IPS-18a (cell line): ENCODE data around the gene OR10V1.

Experiments used
- H3K27ac ChIP-seq: one replicate; pipeline ENCODE4 v1.5.1; 2013; ENCODE audit warnings: low read length
- H3K27me3 ChIP-seq: one replicate; pipeline ENCODE4 v1.6.1; 2013; ENCODE audit warnings: mild to moderate bottlenecking, low read length; ENCODE audit not compliant: control insufficient read depth, insufficient read depth
- H3K36me3 ChIP-seq: one replicate; pipeline ENCODE4 v1.6.1; 2013; ENCODE audit warnings: low read depth, low read length; ENCODE audit not compliant: control insufficient read depth
- H3K4me1 ChIP-seq: one replicate; pipeline ENCODE4 v1.6.1; 2013; ENCODE audit warnings: low read depth, low read length; ENCODE audit not compliant: control insufficient read depth
- H3K4me3 ChIP-seq: one replicate; pipeline ENCODE4 v1.5.1; 2013; ENCODE audit warnings: low read length
- H3K9ac ChIP-seq: one replicate; pipeline ENCODE4 v1.6.1; 2013; ENCODE audit warnings: mild to moderate bottlenecking, low read length, moderate library complexity
- H3K9me3 ChIP-seq: one replicate; pipeline ENCODE4 v1.6.1; 2013; ENCODE audit warnings: low read depth, low read length; ENCODE audit not compliant: control insufficient read depth

The OR10V1 gene

DNA sequence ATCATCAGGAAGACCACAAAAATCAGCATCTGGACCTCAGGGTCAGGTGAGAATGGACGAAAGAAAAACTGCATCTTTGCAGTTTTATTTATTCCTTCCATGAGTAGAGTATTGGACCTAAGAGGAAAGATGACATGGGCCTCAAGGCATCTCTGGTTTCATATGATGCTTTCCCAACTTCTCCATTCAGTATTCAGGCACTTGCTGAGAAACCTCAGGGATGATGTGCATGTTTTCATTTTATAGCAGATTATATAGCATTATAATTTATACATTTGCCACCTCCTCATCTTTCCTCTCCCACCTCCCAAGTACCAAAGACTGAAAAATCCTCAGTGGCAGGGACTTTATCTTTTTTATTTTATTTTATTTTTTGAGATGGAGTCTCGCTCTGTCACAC is at the start of gene OR10V1:
Gene OR10V1, minus strand, starts transcription at position 101 of the 400 bp plus-strand sequence. Its CDS starts 0 bp downstream, at position 101.
- Histone ChIP-seq H3K9me3 (no peaks in the 10 kb centered on the region), H3K9ac (no peak within 1 kb of the TSS), H3K36me3 (no peaks in the 10 kb centered on the region), H3K4me3 (no peak within 1 kb of the TSS), H3K4me1 (no peaks in the 10 kb centered on the region), H3K27ac (no peak within 1 kb of the TSS), H3K27me3 (no peaks in the 10 kb centered on the region)

DNA sequence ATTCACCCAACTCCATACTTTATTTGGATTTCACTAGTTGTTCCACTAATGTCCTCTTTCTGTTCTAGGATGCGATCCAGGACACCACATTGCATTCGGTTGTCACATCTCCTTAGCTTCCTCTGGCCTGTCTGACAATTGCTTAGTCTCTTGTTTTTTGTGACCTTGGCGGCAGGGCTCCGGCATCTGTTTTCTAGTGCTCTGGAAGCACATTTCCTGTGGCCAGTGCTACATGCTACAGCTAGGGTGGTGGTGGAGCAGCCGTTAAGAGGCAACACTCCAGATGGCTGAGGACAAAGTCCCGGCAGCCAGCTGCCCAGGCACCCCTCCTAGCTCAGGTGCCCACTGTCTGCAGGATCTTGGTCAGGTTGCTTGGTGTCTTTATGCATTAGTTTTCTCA is 48.3 kb upstream of the OR10V1 start:
- H3K4me1 ChIP-seq: peaks cover 1% of the 10 kb centered on the region
- H3K9ac ChIP-seq: no peak overlapping the region
- H3K27me3 ChIP-seq: no peaks in the 10 kb centered on the region
- H3K4me3 ChIP-seq: no peak overlapping the region
- no peaks in the 10 kb centered on the region for H3K36me3 ChIP-seq
- H3K27ac ChIP-seq: no peak overlapping the region
- no peaks in the 10 kb centered on the region for H3K9me3 ChIP-seq

DNA sequence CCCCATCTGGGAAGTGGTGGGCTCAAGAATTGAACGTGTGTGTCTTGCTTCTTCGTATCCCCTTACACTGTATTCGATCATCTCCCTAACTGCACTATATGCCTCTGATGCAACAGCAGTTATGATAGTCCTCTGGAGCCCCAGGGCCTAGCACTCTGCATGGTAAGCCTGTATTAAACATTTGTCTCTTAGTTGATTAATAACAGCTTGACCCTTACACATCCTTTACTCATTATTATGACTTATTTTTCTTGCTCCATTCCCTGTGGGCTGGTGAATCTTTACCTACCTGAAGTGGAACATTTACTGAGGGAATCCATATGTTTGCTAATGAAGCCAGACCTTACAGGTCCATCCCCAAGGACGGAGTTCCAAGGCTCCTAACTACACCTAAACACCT is 47.1 kb upstream of the OR10V1 start:
- Histone ChIP-seq H3K27me3 (no peaks in the 10 kb centered on the region), H3K36me3 (no peaks in the 10 kb centered on the region), H3K4me3 (no peak overlapping the region), H3K9ac (no peak overlapping the region), H3K4me1 (peaks cover 12% of the 10 kb centered on the region), H3K27ac (no peak overlapping the region), H3K9me3 (no peaks in the 10 kb centered on the region)

- H3K4me3 ChIP-seq: no peak overlapping the region
- no peaks in the 10 kb centered on the region for H3K36me3 ChIP-seq
- no peak overlapping the region for H3K9ac ChIP-seq
- H3K27me3 ChIP-seq: no peaks in the 10 kb centered on the region
- H3K4me1 ChIP-seq: peaks cover 12% of the 10 kb centered on the region
- H3K27ac ChIP-seq: no peak overlapping the region
- H3K9me3 ChIP-seq: no peaks in the 10 kb centered on the region
Observed at GRCh38 chr11:59759900-59760299, 46.3 kb upstream of the OR10V1 start.

GRCh38 chr11:59758401-59759037 is 44.9 kb upstream of the OR10V1 start:
- H3K9ac ChIP-seq: no peak overlapping the region
- no peak overlapping the region for H3K27ac ChIP-seq
- no peak overlapping the region for H3K4me3 ChIP-seq
- H3K27me3 ChIP-seq: peaks cover 6% of the 10 kb centered on the region
- peaks cover 12% of the 10 kb centered on the region for H3K4me1 ChIP-seq
- H3K9me3 ChIP-seq: no peaks in the 10 kb centered on the region
- no peaks in the 10 kb centered on the region for H3K36me3 ChIP-seq

DNA sequence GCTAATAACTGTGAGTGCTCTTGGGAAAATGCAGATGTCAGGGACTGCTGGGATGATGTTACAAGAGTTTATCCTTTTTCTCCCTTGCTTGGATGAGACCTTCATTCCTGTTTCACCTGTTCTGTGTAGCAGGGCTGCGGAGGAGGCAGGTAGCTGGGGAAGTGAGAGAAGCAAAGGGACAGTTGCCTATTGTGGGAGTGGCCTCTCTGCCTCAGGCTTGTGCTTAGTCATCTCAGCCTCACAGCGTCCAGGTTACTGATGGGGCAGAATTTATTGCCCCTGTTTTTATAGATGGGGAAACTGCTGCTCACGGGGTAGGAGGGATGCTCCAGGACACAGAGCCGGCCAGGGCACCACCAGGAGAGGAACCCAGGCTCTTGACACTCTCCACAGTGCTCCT is 43.2 kb upstream of the OR10V1 start:
- H3K27me3 ChIP-seq: peaks cover 6% of the 10 kb centered on the region
- no peak overlapping the region for H3K9ac ChIP-seq
- H3K4me3 ChIP-seq: peak overlapping the region; percentile 95
- H3K9me3 ChIP-seq: no peaks in the 10 kb centered on the region
- no peaks in the 10 kb centered on the region for H3K36me3 ChIP-seq
- H3K27ac ChIP-seq: no peak overlapping the region
- H3K4me1 ChIP-seq: peaks cover 12% of the 10 kb centered on the region

DNA sequence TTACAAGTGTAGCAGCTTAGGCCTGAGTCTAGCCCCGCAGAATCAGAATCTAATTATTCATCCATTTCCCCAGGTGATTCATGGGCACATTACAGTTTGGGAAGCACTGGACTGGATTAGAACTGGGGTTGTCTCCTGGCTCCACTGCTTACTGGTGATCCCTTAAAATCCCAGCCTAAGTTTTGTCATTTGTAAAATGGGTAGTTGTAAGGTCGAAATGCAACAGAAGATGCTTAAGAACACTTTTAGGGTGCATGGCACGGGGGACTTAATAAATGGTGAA is 42.9 kb upstream of the OR10V1 start:
- H3K27ac ChIP-seq: no peak overlapping the region
- peak overlapping the region; percentile 95 for H3K4me3 ChIP-seq

DNA sequence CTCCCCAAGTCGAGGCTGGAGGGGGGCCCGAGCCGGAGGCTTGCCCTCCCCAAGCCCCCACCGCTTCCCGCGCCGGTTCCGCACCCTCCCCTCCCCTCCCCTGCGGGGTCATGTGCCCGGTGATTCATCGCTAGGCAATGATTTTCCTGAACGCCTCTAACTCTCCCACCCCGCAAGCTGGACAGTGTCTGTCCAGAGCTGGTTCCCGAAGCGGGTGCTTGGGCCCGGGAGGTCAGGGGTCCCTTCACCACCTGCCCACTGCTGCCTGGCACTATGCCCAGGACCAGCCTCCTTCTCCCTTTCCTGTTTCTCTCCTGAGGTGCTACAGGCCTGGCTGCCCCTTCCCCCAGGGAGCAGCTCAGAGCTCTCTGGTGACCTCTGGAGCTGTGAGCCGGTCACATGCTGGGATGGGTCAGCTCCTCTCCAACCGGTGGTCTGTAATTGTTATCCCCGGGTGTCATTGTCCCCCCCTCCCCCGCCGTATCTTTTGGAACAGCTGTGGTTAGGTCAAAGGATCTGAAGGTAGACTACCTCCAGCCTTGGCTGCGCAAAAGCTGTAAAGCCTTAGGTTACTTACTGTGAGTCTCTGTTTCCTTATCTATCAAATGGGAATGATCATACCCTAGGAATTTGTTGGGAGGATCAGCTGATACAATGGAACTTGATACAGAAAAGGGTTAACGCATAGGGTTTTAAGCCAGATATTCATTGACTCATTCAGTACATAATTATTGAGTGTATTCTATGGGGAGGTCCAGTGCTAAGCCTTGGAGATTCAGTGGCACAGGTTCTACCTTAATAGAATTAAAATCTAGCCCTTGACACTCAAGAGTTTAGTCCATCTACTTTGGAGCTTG is 42.3 kb upstream of the OR10V1 start:
- peaks cover 12% of the 10 kb centered on the region for H3K4me1 ChIP-seq
- no peaks in the 10 kb centered on the region for H3K36me3 ChIP-seq
- peak overlapping the region; percentile 95 for H3K4me3 ChIP-seq
- peaks cover 6% of the 10 kb centered on the region for H3K27me3 ChIP-seq
- peak overlapping the region; percentile 53 for H3K9ac ChIP-seq
- no peak overlapping the region for H3K27ac ChIP-seq
- no peaks in the 10 kb centered on the region for H3K9me3 ChIP-seq

More for the DNA sequence above, 42.9 kb upstream of the OR10V1 start:
- Histone ChIP-seq H3K9ac (peak overlapping the region; percentile 53), H3K4me1 (peaks cover 12% of the 10 kb centered on the region), H3K9me3 (no peaks in the 10 kb centered on the region), H3K27me3 (peaks cover 6% of the 10 kb centered on the region), H3K36me3 (no peaks in the 10 kb centered on the region)

DNA sequence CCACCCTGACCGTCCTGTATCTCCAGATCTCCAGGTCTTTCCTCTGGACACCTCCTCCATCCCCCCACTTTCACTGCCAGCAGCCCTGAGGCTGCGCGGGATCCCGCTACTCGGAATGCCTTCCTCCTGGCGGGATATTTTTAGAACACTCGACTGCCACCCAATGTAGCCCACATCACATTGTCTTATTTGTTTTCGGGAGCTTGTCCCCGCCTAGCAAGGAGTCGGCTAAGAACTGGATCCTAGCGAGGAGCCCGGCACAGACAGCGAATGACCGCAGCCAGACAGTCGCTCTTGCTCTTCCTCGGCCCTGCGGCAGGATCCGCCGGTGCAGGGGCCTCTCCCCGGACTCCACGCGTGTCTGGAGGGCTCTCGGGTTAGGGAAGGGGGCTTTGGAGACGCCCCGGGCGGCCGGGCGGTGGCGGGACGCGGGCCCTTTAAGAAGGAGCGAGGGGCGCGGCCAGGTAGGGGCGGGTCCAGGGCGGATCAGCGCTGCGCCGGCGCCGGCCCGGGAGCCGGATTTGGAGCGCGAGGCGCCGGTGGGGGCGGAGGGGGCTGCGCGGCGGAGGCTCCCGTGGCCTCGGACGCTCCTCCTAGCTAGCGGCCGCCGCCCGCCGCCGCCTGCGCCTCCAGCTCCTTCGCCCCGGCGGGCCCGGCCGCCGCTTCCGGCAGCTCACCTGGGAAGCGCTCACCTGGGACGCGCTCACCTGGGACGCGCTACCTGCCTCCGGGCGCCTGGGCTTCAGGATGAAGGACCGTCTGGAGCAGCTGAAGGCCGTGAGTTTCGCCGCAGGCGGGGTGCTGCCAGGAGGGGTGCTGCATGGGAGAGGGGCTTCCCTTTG is 41.4 kb upstream of the OR10V1 start, which contains the start of gene STX3:
Gene STX3, plus strand, starts transcription at position 518 of the 842 bp plus-strand sequence. Its CDS starts 230 bp downstream, at position 748.
- Histone ChIP-seq H3K9ac (peak within 1 kb of the TSS; percentile 53), H3K9me3 (no peaks in the 10 kb centered on the region), H3K27ac (no peak within 1 kb of the TSS), H3K27me3 (peaks cover 6% of the 10 kb centered on the region), H3K4me1 (peaks cover 12% of the 10 kb centered on the region), H3K36me3 (no peaks in the 10 kb centered on the region), H3K4me3 (peak within 1 kb of the TSS; percentile 95)

DNA sequence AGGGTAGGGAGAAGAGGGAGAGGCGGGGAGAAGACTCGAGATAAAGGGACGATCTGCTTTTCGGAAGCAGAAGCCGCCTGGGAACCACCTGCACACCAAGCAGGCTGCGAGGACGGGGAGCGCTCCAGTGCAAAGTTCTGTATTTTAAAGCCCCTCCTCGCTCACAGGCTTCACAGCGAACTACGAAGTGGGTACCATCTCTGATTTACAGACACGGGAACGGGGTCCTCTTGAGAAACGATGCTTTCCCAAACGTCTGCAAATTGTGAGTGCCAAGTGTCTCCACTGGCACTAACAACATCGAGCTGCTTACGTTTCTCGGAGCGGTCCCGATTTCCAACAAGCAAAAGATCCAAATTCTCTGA is 40.8 kb upstream of the OR10V1 start:
- peak overlapping the region; percentile 53 for H3K9ac ChIP-seq
- no peaks in the 10 kb centered on the region for H3K9me3 ChIP-seq
- peak overlapping the region; percentile 95 for H3K4me3 ChIP-seq
- H3K27ac ChIP-seq: no peak overlapping the region
- no peaks in the 10 kb centered on the region for H3K36me3 ChIP-seq
- peaks cover 6% of the 10 kb centered on the region for H3K27me3 ChIP-seq
- H3K4me1 ChIP-seq: peaks cover 12% of the 10 kb centered on the region

- Histone ChIP-seq H3K9me3 (no peaks in the 10 kb centered on the region), H3K4me3 (peak overlapping the region; percentile 95), H3K9ac (peak overlapping the region; percentile 53), H3K27me3 (peaks cover 6% of the 10 kb centered on the region), H3K4me1 (peaks cover 12% of the 10 kb centered on the region), H3K36me3 (no peaks in the 10 kb centered on the region), H3K27ac (no peak overlapping the region)
Observed at GRCh38 chr11:59753650-59754493, 40.2 kb upstream of the OR10V1 start.
